GM18873 (cell line): ENCODE data around the gene CALN1.
"Not testable (repeated sequence)": the region's sequence is repeated elsewhere in the genome, so short reads cannot be mapped to it uniquely, and the experiment has no call there.

Source experiments
- ATAC-seq: cut with Tn5 transposase; IDR thresholded peaks from one replicate; pipeline ENCODE4 v1.9.1; 2021; ENCODE audit warnings: mild to moderate bottlenecking, moderate library complexity, moderate number of reproducible peaks; ENCODE audit not compliant: unreplicated experiment, low FRiP score

CALN1 gene

GRCh38 chr7:71842381-71842780, 569.8 kb downstream of the CALN1 start:
- ATAC-seq = no peak

DNA sequence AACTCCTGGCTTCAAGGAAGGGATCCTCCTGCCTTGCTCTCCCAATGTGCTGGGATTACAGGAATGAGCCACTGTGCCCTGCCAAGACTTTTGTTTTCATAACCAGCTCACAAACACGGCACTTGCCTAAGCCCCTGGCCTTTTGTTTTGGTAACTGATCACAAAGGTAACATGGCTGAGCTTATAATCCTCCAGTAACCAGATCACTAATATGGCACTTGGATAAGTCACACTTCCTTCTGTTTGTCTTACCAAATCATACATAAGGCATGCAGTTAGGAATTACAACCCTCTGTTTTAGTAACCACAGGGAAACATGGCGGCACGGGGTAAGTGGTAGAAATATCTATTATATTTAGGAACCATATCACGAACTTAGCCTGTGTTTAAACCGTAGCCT, 577.1 kb downstream of the CALN1 start:
- ATAC-seq = no peak

GRCh38 chr7:71829515-71829914, 582.6 kb downstream of the CALN1 start:
- ATAC-seq = no peak

DNA sequence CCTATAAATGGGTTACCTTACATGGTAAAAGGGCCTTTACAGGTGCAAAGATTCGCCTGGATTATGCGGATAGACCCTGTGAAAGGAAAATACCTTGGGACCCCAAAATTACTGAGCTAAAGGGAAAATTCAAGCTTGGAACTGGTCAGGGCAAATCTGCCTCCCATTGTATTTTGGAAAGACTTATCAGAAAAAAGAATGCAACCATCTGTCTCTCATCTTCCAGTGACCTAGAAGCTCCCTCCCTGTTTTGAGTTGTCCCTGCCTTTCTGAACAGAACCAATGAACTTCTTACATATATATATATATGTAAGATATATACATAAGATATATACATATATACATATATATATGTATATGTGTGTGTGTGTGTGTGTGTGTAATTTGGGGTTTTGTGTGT, 583.8 kb downstream of the CALN1 start:
- ATAC-seq = no peak

DNA sequence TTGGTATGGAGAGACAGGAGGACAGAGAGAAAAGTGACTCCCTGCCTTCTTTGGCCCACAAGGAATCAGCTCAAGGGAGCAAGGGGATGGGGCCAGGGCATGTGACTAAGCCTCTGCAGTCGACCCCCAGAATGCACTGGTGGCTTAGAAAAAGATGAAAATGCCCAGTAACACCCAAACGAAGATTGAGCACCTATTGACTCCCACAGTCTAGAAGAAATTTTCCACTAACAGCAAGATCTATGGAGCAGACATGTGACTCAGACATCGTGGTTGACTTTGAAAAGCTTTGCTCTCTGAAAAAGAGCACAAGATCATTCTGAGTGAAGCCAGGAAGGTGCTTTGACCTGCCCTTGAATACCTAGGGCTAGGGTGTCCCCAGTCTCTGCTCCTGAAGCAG, 586.0 kb downstream of the CALN1 start:
- ATAC-seq = no peak

GRCh38 chr7:71824006-71824760, 588.0 kb downstream of the CALN1 start:
- no peak for ATAC-seq

DNA sequence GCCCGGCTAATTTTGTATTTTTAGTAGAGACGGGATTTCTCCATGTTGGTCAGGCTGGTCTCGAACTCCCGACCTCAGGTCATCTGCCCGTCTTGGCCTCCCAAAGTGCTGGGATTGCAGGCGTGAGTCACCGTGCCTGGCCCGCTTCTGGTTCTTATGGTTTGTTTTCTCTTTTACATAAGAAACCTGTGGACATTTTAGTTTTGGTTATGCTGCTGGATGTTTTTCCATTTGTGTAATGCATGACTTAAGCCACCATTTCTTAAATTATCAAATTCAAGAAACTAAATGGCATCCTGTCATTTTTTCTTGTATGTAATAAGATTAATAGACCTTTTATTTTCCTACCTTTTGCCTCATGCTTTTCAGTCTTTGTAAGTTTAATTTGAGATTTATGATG, 589.7 kb downstream of the CALN1 start:
- ATAC-seq = not testable (repeated sequence)

DNA sequence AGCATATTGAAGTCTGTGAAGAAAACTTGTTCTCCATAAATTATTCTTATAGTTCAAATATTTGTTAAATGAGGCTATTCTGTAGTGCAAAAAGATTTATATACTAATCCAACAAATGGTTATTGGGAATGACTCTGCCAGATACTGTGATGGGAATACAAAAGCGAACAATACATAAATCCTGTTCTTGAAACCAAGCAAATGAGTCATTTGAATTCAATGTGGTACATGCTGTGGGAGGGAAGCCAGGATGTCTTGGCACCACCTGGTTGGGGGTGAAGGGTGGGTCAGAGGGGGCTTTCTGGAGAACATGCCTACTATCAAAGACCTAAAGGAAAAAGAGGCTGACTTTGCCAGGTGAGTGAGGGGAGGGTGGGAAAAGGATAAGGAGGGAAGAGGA, 594.2 kb downstream of the CALN1 start:
- no peak for ATAC-seq

DNA sequence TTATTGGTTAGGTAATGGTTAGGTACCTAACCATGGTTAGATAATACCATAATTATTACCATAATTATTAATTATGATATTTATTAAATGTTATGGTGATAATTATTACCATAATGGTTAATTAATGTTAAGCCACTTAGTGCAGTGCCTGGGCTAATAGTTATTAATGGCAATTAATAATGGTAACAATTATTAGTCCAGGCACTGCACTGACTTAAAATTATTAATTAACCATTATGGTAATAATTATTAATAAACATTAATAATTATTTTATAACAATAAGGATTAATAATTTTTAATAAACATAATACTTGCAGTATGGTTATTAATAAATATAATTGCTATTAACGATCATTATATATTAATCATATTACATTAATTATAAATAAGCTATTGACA, 604.0 kb downstream of the CALN1 start:
- no peak for ATAC-seq

GRCh38 chr7:71804256-71804655, 607.9 kb downstream of the CALN1 start:
- no peak for ATAC-seq

- no peak for ATAC-seq
These were observed 610.2 kb downstream of the CALN1 start for GRCh38 chr7:71801976-71802375.

DNA sequence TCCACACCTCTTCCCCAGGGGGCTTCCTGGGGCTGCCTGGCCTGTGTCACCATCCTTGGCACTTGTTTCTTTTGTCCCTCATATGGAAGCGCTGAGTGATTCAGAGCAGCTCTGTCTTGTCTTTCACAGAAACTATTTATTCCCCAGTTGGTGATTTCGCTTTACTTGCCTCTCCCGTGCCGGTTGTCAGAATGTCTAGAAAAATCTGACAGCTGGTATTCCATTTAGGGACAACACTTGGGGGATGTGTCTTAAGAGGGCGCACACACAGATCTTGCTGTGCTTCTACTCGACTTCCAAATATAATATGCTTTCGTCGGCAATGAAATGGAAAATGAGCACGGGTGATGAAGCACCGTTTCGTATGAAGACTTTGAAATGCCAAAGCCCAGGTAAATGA, 611.8 kb downstream of the CALN1 start:
- no peak for ATAC-seq

DNA sequence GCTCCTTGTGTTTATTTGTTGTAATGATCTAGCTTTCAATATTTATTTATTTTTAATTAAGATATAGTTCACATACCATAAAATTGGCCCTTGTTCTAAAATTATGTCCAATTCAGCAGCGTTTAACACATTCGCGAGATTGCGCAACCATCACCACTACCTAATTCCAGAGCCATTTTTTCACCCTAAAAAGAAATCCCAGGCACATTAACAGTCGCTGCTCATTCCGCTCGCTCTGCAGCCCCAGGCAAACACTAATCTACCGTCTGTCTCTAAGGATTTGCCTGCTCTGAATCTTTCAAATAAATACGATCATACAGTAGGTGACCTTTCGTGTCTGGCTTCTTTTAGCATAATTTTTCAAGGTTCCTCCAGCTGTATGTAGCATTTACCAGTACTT, 616.7 kb downstream of the CALN1 start:
- ATAC-seq = no peak

DNA sequence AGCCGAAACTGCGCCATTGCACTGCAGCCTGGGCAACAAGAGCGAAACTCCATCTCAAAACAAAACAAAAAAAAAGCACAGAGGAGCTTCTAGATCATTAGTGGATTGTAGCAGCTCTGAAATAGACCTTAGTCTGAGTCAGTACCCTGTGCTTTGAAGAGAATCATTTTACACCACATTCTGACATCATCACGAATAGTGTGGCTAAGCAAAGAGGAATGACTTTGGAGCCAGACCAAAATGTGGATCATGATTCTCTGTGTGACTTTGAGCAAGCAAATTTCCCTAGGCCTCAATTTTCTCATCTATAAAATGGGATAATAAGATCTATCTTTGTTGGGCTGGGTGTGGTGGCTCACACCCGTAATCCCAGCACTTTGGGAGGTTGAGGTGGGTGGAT, 618.9 kb downstream of the CALN1 start:
- no peak for ATAC-seq

DNA sequence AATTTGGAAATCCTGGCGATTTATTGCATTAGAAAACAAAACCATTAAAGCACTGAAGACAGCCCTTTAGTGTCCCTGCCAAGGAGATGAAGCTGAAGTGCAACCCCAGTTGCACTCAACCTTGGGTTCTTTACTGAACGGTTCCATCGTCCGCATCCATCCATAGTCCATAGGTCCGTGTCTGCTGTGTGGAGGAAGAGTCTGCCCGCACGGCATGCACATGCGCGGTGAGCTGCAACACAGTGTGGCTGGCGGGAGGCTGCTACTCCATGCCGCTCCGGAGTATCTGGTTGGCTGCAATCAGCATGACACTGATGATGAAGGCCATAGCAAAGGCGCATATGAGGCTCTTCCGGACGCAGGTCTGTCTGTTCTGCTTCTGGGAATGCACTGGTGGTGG, 624.6 kb downstream of the CALN1 start:
- ATAC-seq = no peak

GRCh38 chr7:71785216-71785615, 626.9 kb downstream of the CALN1 start:
- no peak for ATAC-seq

DNA sequence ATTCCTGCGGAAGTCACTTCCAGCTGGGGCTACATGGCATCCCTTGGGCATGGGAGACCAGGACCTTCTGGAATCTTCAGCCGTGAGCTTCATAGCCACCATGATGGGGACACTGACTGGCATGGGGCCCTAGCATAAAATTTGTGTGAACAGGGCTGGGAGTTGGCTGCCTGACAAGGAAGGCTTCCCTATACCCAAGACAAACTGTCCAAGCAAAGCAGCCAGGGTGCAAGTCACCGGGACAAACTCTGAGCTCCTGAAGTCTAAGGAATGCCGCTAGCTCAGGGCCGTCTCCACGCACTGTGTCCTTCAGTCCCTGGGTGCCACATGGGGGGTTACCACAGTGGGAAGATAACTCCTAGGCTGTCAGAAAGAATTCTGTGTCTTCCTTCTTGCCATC, 627.4 kb downstream of the CALN1 start:
- no peak for ATAC-seq

DNA sequence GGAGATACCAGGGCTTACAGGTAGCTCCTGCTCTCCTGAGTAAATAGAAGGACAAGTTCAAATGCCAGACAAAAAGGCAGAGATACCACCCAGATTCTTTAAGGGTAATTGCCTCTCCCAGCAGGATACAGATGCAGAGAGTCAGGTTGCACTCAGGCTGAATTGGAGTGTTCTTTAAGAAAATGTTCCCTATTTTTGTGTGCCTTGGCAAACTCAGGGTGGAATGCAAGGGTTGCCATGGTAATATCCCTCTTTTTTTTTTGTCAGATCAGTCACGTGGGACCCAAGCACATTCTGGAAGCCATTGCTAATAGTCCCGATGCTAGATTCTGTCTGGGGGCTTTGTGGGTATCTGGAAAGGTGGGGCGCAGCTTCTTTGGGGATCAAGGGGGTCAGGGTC, 628.0 kb downstream of the CALN1 start:
- no peak for ATAC-seq

- ATAC-seq = no peak
These were observed 628.4 kb downstream of the CALN1 start for GRCh38 chr7:71783779-71784178.

DNA sequence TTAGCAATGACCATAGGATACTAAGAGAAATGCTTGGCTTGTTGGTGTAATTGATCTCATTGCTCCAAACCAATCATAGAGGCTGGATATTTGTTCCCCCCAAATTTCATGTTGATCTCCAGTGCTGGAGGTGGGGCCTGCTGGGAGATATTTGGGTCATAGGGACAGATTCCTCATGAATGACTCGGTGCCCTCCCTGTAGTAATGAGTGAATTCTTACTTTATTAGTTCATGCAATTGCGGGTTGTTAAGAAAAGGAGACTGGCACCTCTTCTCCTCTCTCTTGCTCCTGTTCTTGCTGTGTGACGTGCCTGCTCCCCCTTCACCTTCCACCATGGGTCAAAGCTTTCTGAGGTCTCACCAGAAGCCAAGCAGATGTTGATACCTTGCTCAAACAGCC, 630.1 kb downstream of the CALN1 start:
- no peak for ATAC-seq

GRCh38 chr7:71780282-71780681, 631.9 kb downstream of the CALN1 start:
- no peak for ATAC-seq

DNA sequence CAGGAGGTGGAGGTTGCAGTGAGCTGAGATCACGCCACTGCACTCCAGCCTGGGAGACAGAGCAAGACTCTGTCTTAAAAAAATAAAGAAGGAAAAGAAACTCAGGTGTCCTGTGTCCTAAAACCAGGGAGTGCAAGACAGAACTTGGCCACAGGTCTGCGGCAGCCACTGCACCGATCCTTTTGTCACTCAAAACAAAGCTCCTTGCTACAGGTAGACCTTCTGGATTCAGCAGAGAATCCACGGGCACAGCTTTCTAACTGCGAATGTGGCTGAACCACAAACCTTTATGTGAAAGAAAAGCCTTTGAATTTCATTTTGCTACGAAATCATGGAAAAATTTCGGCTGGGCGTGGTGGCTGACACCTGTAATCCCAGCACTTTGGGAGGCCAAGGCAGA, 634.9 kb downstream of the CALN1 start:
- no peak for ATAC-seq

DNA sequence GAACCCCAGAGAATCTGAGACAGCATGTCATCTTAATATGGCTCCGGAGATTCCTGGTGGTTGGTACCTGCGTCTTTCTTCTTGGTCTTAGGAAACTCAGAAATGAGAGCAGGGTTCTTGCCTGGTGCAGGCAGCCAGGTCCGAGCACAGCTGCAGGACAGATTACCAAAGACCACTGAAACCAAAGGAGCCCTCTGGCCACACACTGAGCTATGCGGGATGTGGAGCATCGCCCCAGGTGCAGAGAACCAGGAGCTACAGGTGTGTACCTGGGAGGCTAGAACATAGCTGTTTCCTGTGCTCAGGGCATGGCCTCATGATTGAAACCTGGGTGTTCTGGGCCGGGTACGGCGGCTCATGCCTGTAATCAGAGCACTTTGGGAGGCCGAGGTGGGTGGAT, 635.4 kb downstream of the CALN1 start:
- ATAC-seq = no peak
